Measurements from ENCODE around the gene ADAMTS9. TPM values are rescaled to one million over a fixed set of nuclear protein-coding genes. Genes with fewer than 3 reads are reported as not detected.
A peak's percentile ranks its signal among the peaks of the same experiment; 100 is the strongest.

Gene ADAMTS9
- 19.9 TPM for total RNA-seq
- long read RNA-seq, full-length matches to known transcripts, result 1 of 5 reads
- long read RNA-seq, partial matches to known transcripts, result 3 of 5 reads
- long read RNA-seq, other reads (novel, unspliced or antisense), result 1 of 5 reads

DNA sequence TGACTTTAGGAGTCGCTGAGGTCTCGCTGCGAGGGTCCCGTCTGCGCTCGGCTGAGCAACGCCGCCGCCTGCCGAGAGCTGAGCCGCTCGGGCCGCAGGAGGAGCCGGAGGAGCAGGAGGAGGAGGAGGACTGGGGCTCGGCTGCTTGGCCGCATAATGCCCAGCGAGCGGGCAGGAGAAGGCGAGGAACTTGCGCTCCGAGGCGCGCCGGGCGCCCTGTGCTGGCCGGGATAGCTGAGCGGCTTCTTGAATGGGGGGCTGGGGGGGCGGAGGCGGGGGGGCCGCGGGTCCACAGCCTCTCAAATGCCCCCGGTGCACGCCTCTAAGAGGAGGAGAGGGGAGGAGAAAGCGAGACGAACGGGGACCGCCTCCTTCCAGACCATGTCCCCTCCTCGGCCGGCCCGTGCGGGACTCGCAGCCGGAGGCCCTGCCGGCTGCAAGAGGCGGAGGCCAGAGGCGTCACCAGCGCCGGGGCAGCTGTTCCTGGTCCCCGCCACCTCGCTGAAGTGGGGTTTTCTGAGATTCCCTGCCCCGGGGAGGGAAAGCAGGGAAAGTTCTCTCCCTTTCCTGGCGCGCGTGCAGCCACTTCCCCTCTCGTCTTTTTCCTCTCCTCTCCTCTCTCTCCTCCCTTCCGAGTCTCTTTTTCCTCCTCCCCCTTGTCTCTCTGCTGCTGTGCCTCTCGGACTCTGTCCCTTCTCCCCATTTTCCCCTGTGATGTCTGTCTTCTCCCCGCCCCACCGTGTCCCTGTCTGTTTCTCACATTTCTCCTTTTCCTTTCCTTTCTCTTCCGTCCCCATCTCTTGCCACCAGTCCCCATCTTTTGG, at the start of gene ADAMTS9:
Gene ADAMTS9 (minus strand): TSS at position 220 of the 824 bp plus-strand sequence. CDS start 343 bp downstream, outside the sequence.
- DNase-seq (ENCODE audit: missing footprints), result peak; percentile 87
- intact Hi-C loops (cut with DNase I), result loop anchor here (5.0 to 10.0 kb wide), 5 partner anchors 76 to 557 kb away; no protein-coding TSS in a partner anchor
- ATAC-seq, result peak; percentile 62

DNA sequence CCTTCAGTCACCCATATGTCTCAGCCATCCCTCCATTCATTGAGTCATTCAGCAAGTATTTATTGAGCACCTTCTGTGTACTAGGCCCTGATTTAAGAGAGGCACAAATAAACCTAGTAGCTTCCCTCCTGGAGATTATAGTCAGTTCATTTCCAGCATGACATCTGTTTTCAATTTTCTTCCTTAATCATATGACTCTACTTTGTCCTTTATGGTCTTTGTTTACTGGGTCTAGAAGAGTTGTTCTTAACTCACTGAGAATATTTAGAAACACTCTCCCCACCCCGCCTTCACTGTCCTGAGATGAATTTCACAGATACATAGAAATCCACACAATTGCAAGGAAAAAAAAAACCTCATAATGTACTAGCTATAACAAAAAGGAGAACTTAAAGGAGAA, 44.8 kb upstream of the ADAMTS9 start:
- no peak for ATAC-seq
- intact Hi-C loops (cut with DNase I), result no loop called here
- DNase-seq (ENCODE audit: missing footprints), result no peak

DNA sequence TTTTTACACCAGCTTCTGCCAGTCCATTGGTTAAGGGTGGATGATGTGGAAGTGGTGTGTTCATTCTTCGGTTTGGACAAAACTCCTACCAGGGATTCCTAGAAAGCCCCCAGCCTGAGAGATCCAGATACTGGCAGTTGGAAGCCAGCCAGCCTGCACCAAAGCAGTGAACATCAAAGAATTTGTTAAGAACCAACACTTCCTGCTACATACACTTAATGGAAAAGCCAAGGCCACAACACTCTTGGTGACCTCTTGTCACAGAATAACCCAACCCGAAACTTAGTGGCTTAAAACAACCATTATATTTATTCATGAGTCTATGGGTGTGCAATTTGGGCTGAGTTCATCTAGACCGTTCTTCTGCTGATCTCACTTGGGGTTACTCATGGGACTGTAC, 42.9 kb upstream of the ADAMTS9 start:
- DNase-seq (ENCODE audit: missing footprints), result no peak
- intact Hi-C loops (cut with DNase I), result no loop called here
- ATAC-seq, result no peak

GRCh38 chr3:64728994-64729393, 41.2 kb upstream of the ADAMTS9 start:
- intact Hi-C loops (cut with DNase I), result no loop called here
- peak; percentile 49 for ATAC-seq

GRCh38 chr3:64728428-64728827, 40.6 kb upstream of the ADAMTS9 start:
- intact Hi-C loops (cut with DNase I), result no loop called here
- DNase-seq (ENCODE audit: missing footprints) (no peak), ATAC-seq (peak; percentile 49)

More at GRCh38 chr3:64728994-64729393, 41.2 kb upstream of the ADAMTS9 start:
- peak; percentile 54 for DNase-seq (ENCODE audit: missing footprints)

DNA sequence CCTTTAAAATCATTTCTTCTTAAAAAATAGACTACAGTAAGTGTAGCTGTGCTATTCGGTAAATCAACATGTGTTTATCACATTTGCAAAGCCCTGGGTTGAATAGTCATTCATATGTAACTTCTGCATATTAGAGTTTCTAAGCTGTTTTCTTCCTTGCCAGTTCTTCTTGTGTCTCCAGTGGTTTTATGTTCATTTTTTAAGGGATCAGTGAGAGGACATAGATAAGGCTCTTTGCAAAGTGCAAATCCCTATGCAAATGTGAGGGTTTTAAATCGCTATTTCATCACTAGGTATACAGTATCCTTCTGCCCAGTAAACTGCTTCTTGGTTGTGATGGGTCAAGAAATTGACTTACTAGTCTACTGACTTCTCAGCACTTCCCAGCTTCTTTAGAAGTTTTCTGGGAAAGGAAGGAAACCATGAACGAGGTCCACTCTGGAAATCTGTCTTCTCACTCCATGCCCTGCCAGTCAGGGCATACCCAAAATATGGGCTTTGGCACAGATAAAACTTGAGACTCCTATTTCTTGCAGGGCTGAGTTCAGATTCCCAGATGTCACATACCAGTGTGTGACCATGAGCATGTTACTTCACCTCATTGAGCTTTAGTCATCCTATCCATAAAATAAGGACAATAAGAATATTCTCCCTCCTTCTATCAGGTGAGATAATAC, 38.8 kb upstream of the ADAMTS9 start:
- intact Hi-C loops (cut with DNase I), result no loop called here
- ATAC-seq (no peak), DNase-seq (ENCODE audit: missing footprints) (no peak)

DNA sequence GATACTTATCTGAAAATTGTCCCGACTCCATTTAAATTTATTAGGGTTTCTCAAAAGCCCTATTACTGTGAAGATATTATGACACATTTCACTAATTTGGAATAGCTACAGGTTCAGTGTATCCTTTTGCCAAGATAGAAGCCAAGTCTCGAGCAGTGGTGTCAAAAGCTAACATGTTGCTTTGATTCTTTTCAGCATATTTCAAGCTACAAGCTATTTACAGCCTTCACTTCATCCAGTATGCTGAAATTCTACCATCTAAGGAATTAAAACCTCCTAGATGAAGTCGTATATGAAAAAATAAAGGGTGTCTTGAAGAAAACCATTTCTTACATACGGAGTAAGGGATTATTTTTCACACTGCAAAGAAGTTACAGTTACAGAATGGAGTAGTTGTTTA, 31.2 kb upstream of the ADAMTS9 start:
- no peak for ATAC-seq
- intact Hi-C loops (cut with DNase I), result loop anchor here (10.0 kb wide), 1 partner anchor 96 kb away; no protein-coding TSS in a partner anchor

DNA sequence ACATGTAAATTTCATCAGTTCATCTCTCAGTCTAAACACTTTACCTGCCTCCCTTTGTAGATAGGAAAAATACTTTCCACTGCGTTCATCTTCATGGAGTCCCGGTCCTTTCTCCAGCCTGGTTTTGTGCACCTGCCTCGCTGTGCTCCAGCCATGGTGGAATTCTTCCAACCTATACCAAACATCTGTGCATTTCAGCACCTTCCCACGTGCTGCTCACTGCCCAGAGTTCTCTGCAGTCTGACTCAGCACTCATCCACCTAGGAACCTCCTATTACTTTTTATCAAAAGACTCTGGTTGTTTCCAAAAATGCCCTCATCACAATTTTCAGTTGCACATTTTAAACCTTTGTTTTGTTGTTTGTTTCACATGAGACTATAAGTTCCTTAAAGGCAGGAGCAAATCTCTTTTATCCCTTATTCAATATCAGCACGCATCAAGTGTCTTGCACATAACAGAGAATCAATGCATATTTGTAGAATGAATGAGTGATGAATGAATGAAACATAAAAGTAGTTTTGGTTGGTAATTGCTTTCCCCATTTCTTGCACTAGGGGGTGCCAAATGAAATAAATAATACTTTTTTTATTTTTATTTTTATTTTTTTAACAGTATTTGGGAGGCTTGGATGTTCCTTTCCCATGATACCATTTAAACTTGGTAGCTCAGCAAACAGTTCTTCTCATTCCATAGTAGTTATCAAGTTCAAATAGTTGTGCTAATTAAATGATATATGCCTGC, 30.2 kb upstream of the ADAMTS9 start:
- intact Hi-C loops (cut with DNase I), result loop anchor here (10.0 kb wide), 1 partner anchor 97 kb away; no protein-coding TSS in a partner anchor
- no peak for DNase-seq (ENCODE audit: missing footprints)
- no peak for ATAC-seq

More for the DNA sequence above, 31.2 kb upstream of the ADAMTS9 start:
- no peak for DNase-seq (ENCODE audit: missing footprints)

GRCh38 chr3:64717411-64717810, 29.6 kb upstream of the ADAMTS9 start:
- no peak for DNase-seq (ENCODE audit: missing footprints)
- intact Hi-C loops (cut with DNase I), result loop anchor here (10.0 kb wide), 1 partner anchor 97 kb away; no protein-coding TSS in a partner anchor
- no peak for ATAC-seq

- intact Hi-C loops (cut with DNase I), result loop anchor here (10.0 kb wide), 1 partner anchor 99 kb away; no protein-coding TSS in a partner anchor
- DNase-seq (ENCODE audit: missing footprints) (no peak), ATAC-seq (no peak)
Observed at GRCh38 chr3:64716110-64716710, 28.4 kb upstream of the ADAMTS9 start.

- DNase-seq (ENCODE audit: missing footprints) (no peak), ATAC-seq (no peak)
- intact Hi-C loops (cut with DNase I), result loop anchor here (10.0 kb wide), 1 partner anchor 99 kb away; no protein-coding TSS in a partner anchor
Observed at GRCh38 chr3:64715211-64715982, 27.6 kb upstream of the ADAMTS9 start.

- intact Hi-C loops (cut with DNase I), result no loop called here
- ATAC-seq (no peak), DNase-seq (ENCODE audit: missing footprints) (no peak)
Observed at GRCh38 chr3:64708456-64708855, 20.7 kb upstream of the ADAMTS9 start.

GRCh38 chr3:64705946-64706345, 18.1 kb upstream of the ADAMTS9 start:
- ATAC-seq, result no peak
- DNase-seq (ENCODE audit: missing footprints), result no peak
- intact Hi-C loops (cut with DNase I), result no loop called here

DNA sequence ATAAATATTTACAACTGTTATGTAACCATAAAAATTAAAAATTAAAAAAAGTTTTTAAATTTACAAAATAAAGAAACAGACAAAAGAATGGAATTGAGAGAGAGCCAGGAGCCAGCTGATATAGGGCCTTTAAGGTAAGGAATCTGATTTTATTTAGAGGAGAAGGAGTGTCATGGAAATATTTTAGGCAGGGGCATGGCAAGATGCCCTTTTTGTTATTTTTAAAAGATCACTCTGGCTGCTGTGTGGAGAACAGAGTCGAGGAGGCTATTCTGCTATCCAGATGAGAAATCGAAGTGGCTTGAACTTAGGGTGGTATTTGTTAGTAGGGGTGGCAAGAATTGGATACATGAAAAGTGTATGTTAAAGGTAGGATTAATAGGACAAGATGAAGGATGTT, 9.1 kb upstream of the ADAMTS9 start:
- intact Hi-C loops (cut with DNase I), result no loop called here
- DNase-seq (ENCODE audit: missing footprints) (no peak), ATAC-seq (no peak)

DNA sequence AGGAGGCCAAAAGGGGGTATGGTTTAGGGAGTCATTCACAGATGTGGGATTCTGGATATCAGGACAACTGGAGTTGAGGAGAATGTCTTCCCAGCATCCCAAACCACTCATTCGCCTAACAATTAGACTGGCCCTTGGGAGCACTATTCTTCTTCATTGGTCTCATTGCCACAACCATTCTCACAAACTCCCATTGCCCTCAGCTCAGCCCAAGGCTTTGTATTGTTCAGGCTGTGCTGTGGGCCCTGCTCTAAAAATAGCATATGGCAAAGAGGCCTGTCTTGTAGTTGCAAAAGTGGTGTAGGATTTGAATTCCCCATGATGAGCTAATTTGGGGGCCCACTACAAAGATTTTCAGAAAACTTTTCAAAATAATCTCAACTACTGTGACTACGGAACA, 6.3 kb upstream of the ADAMTS9 start:
- peak; percentile 60 for ATAC-seq
- DNase-seq (ENCODE audit: missing footprints), result no peak
- intact Hi-C loops (cut with DNase I), result no loop called here

DNA sequence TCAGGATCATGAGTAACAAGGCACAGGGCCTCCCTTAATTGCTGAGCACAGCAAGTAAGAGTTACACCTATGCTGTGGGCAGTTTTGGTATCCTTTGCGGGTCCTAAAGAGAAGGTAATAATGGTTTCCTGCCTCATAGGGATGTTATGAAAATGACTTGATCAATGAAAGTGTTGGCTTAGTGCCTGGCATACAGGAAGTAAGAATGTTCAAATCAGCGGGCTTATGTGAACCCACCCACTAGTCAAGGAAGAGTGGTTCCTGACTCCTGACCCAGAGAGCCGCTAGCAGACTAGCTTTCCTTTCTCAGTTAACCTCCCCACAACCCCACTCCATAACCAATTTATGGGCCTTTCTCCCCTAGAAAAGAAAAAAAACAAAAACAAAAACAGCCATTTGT, 5.2 kb upstream of the ADAMTS9 start:
- intact Hi-C loops (cut with DNase I), result no loop called here
- DNase-seq (ENCODE audit: missing footprints), result no peak
- ATAC-seq, result no peak

DNA sequence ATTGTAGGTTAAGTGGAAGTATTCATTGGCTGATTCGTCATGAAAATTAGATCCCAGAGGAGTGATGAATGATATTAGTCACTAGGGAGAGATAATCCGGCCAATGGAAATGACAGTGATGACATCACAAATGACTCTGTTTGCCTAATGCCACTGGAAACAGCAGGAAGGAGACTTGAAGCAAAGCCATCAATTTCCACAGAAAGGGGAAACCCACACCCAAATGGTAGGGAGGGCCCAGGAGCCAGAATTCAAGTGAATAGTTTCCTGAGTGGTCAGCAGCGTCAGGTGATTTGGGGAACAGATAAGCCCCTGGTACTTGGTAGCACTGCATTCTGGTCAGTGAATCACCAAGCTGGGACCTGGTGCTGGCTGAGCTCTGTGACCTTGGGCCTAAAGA, 3.3 kb upstream of the ADAMTS9 start:
- no peak for DNase-seq (ENCODE audit: missing footprints)
- intact Hi-C loops (cut with DNase I), result no loop called here
- ATAC-seq, result no peak

Measured in Right ventricle myocardium inferior (tissue), 1 donor.